Right atrium auricular region (tissue), 2 donors: ENCODE results near the gene BACH1. TPM values are rescaled to one million over a fixed set of nuclear protein-coding genes. Genes with fewer than 3 reads are reported as not detected.

Experiments used
- DNase-seq: peaks from one replicate; pipeline ENCODE4 v3.0.0-alpha.2; 2019; ENCODE audit warnings: low spot score
- H3K27ac ChIP-seq, 2 donors: fragments of 200-600 bp; sonication (generic); 1 replicate in 1 of 2; 2 replicates in 1 of 2; pipeline ENCODE4 v1.5.1; 2016 to 2019
- H3K27me3 ChIP-seq, 2 donors: fragments of 200-600 bp; sonication (generic); one replicate each; pipeline versions ENCODE4 v1.5.1 to v1.6.0; 2017 to 2019
- H3K36me3 ChIP-seq: fragments of 200-600 bp; sonication (generic); one replicate; pipeline ENCODE4 v1.5.1; 2016
- H3K4me1 ChIP-seq, 2 donors: fragments of 200-600 bp; sonication (generic); one replicate each; pipeline versions ENCODE4 v1.5.1 to v1.6.0; 2017 to 2019
- H3K4me3 ChIP-seq, 2 donors: fragments of 200-600 bp; sonication (generic); 1 replicate in 1 of 2; 2 replicates in 1 of 2; pipeline ENCODE4 v1.5.1; 2017 to 2019; ENCODE audit warnings: mild to moderate bottlenecking in 1 of 2, moderate library complexity in 1 of 2
- H3K9me3 ChIP-seq, 2 donors: fragments of 200-600 bp; sonication (generic); one replicate each; pipeline ENCODE4 v1.5.1; 2019
- total RNA-seq, 2 donors: library from RNA; depleted of rRNA; stranded (reverse); fragments of >200 nt; gene quantifications; one replicate each; pipeline ENCODE4 v1.1.0, GENCODE V29; 2016
- TF ChIP-seq, protein P1 (sequence below), 2 donors: fragments of 200-600 bp; sonication (generic); IDR thresholded peaks; one replicate each; pipeline ENCODE4 v1.5.1; 2019; ENCODE audit warnings: antibody characterized with exemption in 2 of 2

Gene BACH1
- total RNA-seq, 2 donors from 2014 or later = 16.0 to 31.2 TPM

DNA sequence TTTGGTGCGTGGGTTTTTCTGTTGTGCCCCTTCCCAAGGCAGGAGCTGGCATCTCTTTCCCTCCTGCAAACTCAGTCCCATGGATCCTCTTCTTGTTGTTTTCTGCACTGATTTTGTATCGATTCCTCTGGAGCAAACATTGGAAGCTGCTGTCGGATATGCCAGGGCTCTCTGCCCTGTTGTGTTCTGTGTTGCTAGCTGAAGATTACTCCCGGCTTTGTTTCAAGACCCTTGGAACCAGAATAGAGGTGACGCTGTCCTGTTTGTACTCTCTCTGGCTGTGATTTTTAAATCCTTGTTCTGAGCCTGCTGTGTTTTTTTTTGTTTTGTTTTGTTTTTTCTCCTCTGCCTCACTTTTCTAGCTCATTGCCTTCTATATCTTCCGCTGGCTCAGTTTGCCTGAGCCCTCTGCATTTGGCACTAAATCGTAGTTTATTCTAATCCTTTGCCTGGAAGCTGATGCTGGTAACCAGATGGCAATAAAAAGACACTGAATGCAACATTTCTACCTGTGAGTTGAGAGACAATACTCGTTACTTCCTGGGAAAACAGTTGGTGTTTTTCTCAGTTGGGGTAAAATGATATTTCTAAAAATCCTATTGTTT, 67.0 kb downstream of the BACH1 start:
- H3K27ac ChIP-seq = no peak overlapping the region
- TF ChIP-seq, protein P1, sequence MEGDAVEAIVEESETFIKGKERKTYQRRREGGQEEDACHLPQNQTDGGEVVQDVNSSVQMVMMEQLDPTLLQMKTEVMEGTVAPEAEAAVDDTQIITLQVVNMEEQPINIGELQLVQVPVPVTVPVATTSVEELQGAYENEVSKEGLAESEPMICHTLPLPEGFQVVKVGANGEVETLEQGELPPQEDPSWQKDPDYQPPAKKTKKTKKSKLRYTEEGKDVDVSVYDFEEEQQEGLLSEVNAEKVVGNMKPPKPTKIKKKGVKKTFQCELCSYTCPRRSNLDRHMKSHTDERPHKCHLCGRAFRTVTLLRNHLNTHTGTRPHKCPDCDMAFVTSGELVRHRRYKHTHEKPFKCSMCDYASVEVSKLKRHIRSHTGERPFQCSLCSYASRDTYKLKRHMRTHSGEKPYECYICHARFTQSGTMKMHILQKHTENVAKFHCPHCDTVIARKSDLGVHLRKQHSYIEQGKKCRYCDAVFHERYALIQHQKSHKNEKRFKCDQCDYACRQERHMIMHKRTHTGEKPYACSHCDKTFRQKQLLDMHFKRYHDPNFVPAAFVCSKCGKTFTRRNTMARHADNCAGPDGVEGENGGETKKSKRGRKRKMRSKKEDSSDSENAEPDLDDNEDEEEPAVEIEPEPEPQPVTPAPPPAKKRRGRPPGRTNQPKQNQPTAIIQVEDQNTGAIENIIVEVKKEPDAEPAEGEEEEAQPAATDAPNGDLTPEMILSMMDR (IDR thresholded peaks at IDR 0.05) = no peak
- no peak for DNase-seq
- H3K4me1 ChIP-seq = no peaks in the 10 kb centered on the region
- no peaks in the 10 kb centered on the region for H3K9me3 ChIP-seq
- H3K4me3 ChIP-seq = no peak overlapping the region
- no peaks in the 10 kb centered on the region for H3K27me3 ChIP-seq
- no peaks in the 10 kb centered on the region for H3K36me3 ChIP-seq

DNA sequence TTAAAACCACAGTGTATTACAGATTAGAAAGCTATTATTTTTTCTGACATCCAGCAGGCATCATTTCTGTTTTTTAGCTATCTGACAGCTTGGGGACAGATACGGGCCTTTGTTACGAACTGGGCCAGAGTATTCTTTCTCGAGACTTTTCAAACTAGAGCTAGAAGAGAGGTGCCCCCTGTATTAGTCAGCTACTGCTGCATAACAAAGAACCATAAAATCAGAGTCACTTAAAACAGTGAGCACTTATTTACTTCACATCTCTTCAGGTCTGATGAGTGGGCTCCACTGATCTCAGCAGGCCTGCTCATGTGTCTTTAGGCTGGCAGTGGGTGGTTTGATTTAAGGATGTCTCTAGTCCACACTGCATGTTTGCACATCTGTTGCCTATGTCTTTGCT, 67.8 kb downstream of the BACH1 start:
- H3K36me3 ChIP-seq = no peaks in the 10 kb centered on the region
- no peaks in the 10 kb centered on the region for H3K4me1 ChIP-seq
- TF ChIP-seq, protein P1 (IDR thresholded peaks at IDR 0.05) = no peak
- H3K4me3 ChIP-seq = no peak overlapping the region
- DNase-seq = no peak
- no peaks in the 10 kb centered on the region for H3K27me3 ChIP-seq
- no peaks in the 10 kb centered on the region for H3K9me3 ChIP-seq
- H3K27ac ChIP-seq = no peak overlapping the region

DNA sequence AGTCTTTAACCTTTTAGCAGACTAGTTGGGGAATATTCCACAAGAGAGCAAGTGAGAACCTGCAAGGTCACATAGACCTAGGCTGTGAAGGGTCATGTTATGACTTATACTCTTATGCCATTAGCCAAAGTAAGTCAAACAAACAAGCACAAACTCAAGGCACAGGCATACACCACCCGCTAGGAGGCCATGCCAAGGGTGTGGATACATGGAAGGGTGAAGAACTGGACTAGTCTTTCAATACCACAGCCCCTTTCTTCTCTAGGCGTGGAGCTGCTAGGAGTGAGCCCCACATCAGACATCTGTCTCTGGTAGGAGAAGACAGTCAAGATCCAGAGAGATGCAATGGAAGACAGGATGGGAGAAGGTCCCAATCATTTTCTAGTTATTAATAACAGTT, 68.6 kb downstream of the BACH1 start:
- TF ChIP-seq, protein P1 (IDR thresholded peaks at IDR 0.05) = no peak
- no peaks in the 10 kb centered on the region for H3K4me1 ChIP-seq
- no peaks in the 10 kb centered on the region for H3K36me3 ChIP-seq

GRCh38 chr21:29368906-29369305, 70.2 kb downstream of the BACH1 start:
- Histone ChIP-seq H3K4me1 (no peaks in the 10 kb centered on the region), H3K27ac (no peak overlapping the region), H3K4me3 (no peak overlapping the region), H3K9me3 (no peaks in the 10 kb centered on the region), H3K36me3 (no peaks in the 10 kb centered on the region), H3K27me3 (no peaks in the 10 kb centered on the region)
- DNase-seq = no peak
- TF ChIP-seq, protein P1 (IDR thresholded peaks at IDR 0.05) = no peak

More for the DNA sequence above, 68.6 kb downstream of the BACH1 start:
- Histone ChIP-seq H3K27me3 (no peaks in the 10 kb centered on the region), H3K27ac (no peak overlapping the region), H3K9me3 (no peaks in the 10 kb centered on the region), H3K4me3 (no peak overlapping the region)
- no peak for DNase-seq

GRCh38 chr21:29371464-29371863, 72.7 kb downstream of the BACH1 start:
- H3K9me3 ChIP-seq = no peaks in the 10 kb centered on the region
- H3K27ac ChIP-seq = no peak overlapping the region
- H3K4me1 ChIP-seq = no peaks in the 10 kb centered on the region
- DNase-seq = no peak
- TF ChIP-seq, protein P1 (IDR thresholded peaks at IDR 0.05) = no peak
- H3K4me3 ChIP-seq = no peak overlapping the region
- H3K36me3 ChIP-seq = no peaks in the 10 kb centered on the region
- no peaks in the 10 kb centered on the region for H3K27me3 ChIP-seq
